ENCODE data around the gene ZNF354C.
A peak's percentile ranks its signal among the peaks of the same experiment; 100 is the strongest.
"Not testable (repeated sequence)": the region's sequence is repeated elsewhere in the genome, so short reads cannot be mapped to it uniquely, and the experiment has no call there.

The ZNF354C gene

DNA sequence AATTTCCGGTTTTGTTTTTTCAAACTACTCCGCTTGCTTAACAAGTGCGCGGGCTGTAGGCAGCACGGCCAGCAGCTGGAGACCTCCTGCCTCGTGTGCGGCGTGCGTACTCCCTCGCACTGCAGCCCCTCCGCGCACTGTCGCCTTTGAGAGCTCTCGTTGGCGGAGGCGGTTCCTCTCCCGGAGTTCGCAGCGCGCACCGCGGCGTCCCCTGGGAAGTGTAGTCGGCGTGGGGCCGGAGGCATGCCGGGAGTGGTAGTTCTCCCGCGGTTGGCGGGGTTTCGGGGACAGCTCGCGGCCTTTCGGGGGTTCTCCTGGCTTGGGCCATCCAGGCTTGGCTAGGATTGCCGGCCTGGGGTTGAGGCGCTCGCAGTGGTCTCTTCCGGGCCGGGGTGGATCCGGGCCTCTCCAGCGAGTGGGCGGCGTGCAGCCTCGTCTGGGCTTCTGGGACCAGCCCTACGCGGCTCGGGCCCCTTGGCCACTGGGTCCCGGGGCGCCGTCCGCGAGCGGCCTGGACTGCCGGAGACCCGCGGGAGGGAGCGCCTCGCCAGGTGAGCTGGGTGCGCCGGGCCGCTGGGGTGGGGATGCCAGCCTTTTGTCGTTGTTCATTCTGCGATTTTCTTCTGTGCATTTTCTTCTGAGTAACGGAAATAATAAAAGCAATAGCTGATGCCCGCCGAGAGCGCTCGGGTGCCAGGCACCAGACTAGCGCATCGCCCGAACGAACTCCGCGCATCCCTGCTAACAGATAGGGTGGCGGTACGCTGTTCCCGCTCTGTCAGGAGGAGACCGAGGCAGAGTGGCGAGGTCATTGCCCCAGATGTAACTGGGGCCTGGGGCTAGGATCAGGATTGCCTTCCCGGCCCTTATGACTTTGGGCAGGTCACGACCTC lies at the start of gene ZNF354C:
ZNF354C (plus strand) TSS at position 258 of the 893 bp plus-strand sequence. CDS start 1,696 bp downstream, outside the sequence.
- no peak for DNase-seq (ENCODE audit: low spot score)

DNA sequence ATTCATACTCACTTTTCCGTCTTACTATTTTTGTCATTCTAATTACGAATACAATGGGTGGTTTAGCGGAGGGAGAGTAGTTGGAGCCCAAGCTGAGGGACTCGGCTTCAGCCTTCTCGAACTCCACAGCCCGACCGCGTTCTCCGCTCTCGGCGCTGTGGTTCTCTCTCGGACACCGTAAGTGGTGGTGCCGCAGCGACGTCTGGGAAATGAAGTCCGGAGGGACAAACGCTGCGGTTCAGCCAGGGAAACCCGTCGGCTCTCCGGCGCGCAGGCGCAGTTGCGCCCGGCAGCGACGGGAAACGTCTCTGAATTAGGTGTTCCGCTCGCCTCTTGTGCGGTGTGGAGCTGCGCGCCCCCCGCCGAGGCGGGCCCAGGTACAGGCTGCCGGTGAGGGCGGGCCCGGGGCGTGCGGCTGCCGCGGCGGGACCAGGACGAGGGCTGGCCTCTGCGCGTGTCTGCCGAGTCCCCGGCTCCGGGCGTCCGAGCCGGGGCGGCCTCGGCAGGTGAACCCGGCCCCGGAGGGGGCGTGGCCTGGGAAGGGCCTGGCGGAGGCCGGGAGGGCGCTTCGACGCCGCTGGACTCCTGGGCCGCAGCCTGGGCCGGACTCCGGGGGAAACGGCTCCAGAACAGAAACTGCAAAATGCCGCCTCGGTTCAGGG lies 36.5 kb upstream of the ZNF354C start, which contains the start of gene ZNF879:
ZNF879 (plus strand) TSS at position 277 of the 662 bp plus-strand sequence. CDS start 1,201 bp downstream, outside the sequence.
- DNase-seq (ENCODE audit: low spot score): no peak

DNA sequence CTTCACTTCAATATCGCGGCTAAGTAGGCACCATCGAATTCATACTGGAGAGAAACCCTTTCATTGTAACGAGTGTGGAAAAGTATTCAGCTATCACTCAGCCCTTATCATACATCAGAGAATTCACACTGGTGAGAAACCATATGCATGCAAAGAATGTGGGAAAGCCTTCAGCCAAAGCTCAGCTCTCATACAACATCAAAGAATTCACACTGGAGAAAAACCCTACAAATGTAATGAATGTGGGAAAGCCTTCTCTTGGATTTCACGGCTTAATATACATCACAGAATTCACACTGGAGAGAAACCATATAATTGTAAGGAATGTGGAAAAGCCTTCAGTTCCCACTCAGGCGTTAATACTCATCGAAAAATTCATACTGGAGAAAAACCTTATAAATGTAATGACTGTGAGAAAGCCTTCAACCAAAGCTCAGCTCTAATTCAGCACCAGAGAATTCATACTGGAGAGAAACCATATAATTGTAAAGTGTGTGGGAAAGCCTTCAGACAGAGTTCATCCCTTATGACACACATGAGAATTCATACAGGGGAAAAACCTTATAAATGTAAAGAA lies 27.1 kb upstream of the ZNF354C start:
- DNase-seq (ENCODE audit: low spot score): no peak

DNA sequence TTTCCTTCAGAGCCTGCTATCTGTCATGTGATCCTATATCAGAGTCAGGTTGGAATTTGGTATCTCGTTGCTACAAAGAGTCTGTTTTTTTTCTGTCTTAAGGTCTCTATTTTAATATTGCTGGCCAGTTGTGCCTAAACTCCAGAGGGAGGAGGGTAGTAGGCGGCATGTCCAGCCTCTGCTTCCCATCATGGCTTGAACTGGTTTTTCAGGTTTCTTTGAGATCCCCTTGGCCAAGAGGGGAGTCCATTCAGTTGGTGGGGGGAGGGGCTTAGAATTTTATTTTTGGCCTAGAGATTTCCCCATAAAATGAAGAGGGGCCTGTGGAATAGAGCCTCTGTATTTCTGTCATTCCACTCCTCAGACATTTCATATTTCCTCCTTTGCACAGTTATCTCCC lies 15.4 kb upstream of the ZNF354C start:
- DNase-seq (ENCODE audit: low spot score): no peak

DNA sequence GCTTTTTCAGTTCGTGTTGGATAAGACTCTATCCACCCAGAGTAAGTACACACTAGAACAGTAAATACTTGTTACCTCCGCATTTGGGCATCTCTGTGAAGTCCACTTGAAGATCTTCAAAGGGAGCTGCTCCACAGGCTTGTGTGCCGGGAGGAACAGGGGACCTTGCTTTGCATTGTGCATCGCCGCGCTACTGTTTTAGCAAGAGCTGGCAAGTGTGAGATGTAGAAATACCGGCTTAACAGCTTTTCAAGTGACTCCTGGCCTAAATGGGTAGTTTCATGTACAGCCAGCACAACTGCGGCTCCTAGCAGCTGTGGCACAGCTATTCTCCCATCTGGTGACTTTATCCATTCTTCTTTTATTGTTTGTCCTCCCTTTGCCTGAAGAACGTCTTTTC lies 8.4 kb upstream of the ZNF354C start:
- DNase-seq (ENCODE audit: low spot score): no peak

DNA sequence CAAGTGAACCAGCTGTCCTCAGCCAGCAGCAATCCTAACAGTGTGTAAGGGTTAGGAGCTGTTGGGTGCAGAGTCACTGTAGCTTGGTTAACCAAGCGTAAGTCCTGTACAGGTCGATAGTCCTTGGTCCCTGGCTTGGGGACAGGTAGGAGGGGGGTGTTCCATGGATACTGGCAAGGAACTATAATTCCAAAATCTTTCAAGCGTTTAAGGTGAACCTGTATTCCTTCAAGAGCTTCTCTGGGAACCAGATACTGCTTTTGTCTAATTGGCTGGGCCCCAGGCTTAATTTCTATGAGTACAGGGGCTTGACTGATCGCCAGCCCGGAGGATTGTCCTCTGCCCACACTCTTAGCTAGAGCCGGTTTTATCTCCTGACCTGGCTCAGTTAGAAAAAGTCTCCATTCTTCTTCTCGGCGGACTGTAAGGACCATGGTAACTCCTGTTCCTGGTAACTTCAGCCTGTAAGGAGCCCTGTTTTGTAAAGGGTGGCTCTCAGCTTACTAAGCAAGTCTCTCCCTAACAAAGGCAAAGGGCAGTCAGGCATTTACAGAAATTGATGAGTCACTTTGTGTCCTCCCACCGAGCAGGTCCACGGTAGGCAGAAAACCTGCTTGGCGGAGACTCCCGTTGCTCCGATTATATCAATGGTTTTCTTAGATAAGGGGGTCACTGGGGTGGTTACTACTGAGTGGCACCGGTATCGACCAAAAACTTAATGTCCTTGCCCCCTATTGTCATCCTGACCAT lies 6.0 kb upstream of the ZNF354C start:
- no peak for DNase-seq (ENCODE audit: low spot score)

DNA sequence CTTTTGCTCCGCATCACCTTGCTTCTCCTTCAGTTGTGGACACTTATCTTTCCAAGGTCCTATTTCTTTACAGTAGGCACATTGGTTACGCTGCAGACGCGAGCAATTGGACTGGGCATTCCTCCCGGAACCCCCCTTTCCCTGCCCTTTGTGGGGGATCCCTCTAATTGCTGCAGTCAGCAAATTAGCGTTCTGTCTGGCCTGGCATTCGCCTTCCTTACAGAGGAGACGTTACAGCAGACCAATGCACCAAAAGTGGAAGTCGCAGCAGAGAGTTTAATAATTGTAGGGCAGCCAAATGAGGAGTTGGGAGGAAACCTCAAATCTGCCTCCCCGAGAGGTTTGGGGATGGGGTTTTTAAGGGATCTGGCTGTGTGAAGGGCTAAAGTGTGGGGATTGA lies 5.3 kb upstream of the ZNF354C start:
- no peak for DNase-seq (ENCODE audit: low spot score)

DNA sequence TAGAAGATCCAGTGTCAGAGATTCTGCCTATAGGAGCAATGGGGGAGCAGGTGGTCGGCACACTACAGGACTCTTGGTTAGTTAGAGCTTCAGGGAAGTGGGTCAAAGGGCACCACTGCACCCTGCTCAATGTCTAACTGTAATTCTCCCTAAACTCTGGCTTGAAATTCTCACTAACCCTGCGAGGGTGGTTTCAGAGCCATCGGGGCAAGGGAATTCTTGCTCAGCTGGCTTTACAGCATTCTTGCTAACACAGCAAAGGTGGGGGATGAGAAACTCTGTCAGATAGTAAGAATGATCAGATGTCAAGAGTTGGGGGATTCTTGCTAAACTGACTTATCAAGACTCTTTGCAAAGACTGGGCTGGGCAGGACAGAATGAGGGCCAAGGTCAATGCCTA lies 4.7 kb upstream of the ZNF354C start:
- DNase-seq (ENCODE audit: low spot score): no peak

DNA sequence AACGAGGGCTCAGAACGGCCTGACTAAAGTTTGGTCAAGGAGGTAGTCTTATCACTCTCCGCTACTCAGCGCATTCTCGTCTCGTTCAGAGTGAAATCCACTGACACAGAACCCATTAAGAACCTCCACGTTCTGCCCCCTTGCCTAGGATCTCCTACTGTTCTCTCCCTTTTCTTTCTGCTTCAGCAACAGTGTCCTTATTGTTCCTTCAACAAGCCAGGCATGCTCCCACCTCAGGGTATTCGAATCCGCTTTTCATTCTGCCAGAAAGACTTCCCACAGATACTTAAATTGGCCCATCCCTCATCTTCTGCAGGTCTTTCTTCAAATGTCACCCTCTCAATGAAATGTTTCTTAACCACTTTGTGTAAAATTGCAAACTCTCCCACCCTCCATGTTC lies 4.3 kb upstream of the ZNF354C start:
- DNase-seq (ENCODE audit: low spot score): no peak

DNA sequence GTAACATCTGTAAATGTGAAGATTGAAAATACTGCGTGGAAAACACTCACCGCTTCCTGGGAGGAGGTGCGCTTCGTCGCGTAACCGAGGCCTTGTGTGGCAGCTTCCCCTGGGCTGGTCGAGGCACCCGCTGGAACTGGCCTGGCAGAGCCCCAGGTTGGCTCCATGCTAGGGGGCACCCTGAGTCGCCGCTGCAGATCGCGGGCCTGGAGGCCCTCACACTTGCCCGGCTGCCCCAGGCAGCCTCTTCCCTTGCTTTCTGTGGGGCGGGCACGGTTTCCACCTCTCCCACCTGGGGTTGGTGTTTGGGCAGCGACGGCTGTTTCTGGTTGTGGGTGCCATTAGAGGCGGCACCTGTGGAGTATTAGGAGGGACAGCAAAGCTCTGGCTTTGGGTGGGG lies 852 bp downstream of the ZNF354C start:
- DNase-seq (ENCODE audit: low spot score): no peak

DNA sequence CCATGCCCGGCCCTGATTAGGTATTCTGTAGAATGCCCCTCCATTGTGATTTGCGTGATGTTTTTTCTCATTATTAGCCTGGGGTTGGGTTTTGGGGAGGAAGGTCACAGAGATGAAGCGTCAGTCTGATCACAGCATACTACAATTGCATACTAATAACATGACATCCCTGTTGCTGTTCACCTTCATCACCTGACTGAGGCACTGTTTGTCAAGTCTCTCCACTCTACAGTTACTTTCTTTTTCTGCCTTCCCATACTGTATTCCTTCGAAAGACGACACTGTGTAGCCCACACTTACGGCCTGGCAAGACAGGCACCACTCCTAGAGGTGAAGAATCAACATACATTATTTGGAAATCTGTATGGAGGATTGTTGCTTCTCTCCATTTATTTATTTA lies 5.5 kb downstream of the ZNF354C start:
- DNase-seq (ENCODE audit: low spot score): peak; percentile 22

DNA sequence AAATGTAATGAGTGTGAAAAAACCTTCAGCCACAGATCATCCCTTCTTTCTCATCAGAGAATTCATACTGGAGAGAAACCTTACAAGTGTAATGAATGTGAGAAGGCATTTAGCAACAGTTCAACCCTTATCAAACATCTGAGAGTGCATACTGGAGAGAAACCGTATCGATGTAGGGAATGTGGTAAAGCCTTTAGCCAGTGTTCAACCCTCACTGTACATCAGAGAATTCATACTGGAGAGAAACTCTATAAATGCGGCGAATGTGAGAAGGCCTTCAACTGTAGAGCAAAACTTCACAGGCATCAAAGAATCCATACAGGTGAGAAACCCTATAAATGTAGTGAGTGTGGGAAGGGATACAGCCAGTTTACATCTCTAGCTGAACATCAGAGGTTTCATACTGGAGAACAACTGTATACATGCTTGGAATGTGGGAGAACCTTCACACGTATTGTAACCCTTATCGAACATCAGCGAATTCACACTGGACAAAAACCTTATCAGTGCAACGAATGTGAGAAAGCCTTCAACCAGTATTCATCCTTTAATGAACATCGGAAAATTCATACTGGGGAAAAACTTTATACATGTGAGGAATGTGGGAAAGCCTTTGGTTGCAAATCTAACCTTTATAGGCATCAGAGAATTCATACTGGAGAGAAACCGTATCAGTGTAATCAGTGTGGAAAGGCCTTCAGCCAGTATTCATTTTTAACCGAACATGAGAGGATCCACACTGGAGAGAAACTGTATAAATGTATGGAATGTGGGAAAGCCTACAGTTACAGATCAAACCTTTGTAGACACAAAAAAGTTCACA lies 19.2 kb downstream of the ZNF354C start:
- no peak for DNase-seq (ENCODE audit: low spot score)

DNA sequence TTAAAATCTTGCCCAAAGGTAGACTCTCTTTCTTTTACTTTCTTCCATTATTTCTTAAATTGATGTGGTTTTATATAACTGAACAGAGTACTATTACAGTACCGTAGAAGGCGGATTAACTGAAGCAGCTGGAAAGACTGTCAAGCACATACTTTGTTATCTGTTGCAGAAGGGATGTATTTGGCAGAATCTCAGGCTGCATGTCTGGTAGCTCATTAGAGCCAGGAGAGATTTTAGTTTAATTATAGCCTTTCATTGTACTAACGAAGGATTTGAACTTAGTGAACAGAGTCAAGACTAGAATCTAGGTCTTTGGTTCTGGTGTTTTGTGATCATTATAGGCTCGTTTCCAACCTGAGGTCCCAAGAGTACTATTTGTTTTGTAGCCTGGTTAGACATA lies 20.6 kb downstream of the ZNF354C start:
- no peak for DNase-seq (ENCODE audit: low spot score)

DNA sequence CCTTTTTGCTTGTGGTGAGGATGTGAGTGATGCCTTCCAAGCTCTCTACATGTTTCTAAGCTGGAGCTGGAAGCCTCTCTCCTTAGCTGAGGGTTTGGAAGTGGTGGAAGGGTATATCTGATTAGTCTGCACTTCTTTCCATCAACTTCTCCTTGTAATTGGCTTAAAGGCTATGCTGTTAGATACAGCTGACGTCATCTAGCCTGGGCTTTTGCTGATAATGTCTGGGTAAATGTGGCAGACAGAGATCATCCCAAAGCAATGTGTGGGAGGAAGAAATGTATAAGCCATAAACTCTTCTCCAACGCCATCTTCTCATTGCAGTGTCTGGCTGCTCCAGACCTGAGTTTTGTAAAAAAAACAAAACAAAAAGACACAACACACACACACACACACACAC lies 29.3 kb downstream of the ZNF354C start:
- no peak for DNase-seq (ENCODE audit: low spot score)

DNA sequence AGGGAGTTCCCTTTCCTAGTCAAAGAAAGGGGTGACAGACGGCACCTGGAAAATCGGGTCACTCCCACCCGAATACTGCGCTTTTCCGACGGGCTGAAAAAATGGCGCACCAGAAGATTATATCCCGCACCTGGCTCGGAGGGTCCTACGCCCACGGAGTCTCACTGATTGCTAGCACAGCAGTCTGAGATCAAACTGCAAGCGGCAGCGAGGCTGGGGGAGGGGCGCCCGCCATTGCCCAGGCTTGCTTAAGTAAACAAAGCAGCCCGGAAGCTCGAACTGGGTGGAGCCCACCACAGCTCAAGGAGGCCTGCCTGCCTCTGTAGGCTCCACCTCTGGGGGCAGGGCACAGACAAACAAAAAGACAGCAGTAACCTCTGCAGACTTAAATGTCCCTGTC lies 41.1 kb downstream of the ZNF354C start:
- DNase-seq (ENCODE audit: low spot score): not testable (repeated sequence)

DNA sequence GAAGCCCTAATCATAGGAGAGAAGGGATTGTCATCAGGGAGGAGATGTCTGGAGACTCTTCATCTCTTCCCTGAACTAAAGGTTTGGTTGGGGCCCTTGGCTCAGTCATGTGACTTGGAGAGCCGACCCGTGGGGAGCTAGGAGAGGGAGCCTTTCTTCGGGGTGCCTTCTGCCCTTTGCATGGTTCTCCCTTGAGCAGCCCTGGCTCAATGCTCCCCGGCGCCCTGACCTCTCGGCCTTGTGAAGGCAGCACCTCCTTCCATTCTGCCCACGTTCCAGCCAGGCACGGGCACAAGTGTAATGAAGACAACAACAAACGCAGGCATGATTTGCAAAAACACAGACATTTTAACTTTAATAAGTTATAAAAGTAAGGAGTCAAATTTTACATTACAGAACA lies 50.4 kb downstream of the ZNF354C start:
- no peak for DNase-seq (ENCODE audit: low spot score)

DNA sequence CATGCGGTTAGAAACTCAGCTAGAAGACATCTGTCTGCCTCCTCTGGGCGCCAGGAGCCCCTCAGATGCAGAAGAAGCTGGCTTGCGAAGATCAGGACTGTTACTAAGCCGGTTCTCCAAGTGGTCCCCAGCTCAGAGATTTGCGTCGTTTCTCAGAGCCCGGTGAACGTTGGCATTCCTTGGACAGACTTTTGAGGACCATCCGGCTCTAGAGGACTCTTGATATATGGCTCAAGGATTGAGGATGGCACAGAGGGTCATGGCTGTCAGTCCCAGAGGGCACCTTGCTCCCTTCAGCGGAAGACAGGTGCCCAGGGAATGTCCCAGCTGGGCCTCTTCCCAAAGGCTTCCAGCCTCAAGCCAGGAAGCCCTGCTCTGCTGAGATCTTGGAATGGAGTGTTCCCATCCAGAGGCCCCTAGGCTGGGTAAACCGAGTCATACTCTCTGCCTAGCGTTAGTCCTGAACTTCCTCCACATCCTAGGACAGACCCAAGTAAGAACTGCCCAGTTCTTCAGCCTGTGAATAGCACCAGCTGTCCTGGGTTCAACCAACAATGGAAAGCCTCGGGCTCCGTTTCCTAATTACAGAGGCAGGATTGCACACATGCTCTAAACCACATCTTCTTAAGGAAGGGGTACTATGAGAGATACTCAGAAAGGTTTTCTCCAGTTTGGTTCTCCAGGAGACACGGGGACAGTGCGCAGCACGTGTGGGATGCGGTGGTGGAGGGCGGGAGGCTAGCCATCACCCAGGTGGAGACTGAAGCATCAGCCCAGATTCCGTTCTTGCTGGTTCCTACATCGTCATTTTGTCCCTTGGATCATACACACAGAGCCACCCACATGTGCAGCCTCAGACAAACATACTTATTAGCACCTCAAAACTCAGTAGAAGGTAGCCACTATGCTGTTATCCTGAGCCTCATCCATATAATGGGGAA lies 51.4 kb downstream of the ZNF354C start:
- DNase-seq (ENCODE audit: low spot score): no peak

DNA sequence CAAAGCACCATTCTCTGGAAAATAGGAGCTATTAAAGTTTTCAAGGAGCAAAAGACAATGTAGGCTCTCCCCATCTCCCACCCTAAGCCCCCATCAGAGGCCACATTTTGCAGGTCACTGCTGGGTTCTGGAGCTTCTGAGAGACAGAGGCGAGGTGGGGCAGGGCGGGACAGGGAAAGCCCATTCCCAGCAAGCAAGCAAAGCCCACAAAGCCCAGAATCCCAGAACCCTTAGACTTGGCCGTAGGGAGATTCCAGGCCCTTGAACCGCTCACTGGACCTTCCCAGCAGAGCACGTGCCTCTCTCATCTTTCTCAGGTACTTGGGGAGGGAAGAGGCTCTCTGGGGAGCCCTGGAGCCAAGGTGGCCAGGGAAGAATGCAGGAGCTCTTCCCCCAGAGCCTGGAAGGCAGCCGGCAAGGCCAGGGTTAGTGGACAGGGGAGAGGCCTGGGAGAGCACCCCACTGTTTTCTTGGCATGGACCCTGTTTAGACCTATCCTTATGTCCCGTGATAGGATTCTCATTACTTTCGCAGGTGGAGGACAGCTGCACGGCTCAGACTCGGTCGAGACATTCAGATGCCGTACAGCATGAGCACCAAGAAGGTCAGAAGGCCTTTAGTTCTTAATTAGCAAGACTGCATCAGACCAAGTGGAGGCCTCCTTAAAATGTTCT lies 52.4 kb downstream of the ZNF354C start:
- DNase-seq (ENCODE audit: low spot score): no peak

DNA sequence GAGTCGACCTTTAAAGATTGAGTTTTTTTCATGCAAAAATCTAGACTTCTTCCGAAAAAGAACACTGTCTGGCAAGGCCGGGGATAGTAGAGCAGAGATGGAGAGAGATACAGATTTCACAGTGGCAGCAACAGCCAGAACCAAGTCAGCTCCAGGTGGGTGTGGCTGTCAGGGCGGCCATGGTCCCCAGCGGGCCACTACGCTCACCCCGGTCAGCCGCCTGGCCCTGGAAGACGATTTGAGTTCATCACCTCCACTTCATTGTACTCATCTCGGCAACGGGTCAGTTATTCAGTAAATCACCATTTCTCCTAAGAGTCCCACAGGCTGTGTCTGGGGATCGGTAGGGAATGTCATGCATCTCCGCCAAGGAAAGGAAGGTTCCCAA lies 53.0 kb downstream of the ZNF354C start:
- no peak for DNase-seq (ENCODE audit: low spot score)

All from RKO (cell line).